ENCODE data around the gene DPP4. TPM values are rescaled to one million over a fixed set of nuclear protein-coding genes. Genes with fewer than 3 reads are reported as not detected.

DPP4 gene
- total and polyA plus RNA-seq, 2 experiments from 2014 or later: 1.5 to 2.8 TPM

GRCh38 chr2:162053808-162054155 is 20.2 kb downstream of the DPP4 start:
- TF ChIP-seq STAT1 (IDR thresholded peaks at IDR 0.05; ENCODE audit: unreplicated experiment) (no peak), EZH2phosphoT487 (IDR thresholded peaks at IDR 0.05; ENCODE audit: unreplicated experiment) (no peak), ZNF114 (CRISPR knock-in tag; IDR thresholded peaks at IDR 0.05) (no peak), CTCF (conservative IDR thresholded peaks at IDR 0.05; ENCODE audit: low read depth in 2 of 2) (no peak), POLR2AphosphoS5 (IDR thresholded peaks at IDR 0.05; ENCODE audit: low read depth) (no peak), NANOG (IDR thresholded peaks at IDR 0.05; ENCODE audit: borderline replicate concordance) (no peak), JUNB (IDR thresholded peaks at IDR 0.05; ENCODE audit: unreplicated experiment) (no peak), REST (IDR thresholded peaks at IDR 0.05; ENCODE audit: unreplicated experiment) (no peak)
- Histone ChIP-seq H3K79me2 (replicated peaks; ENCODE audit: insufficient read depth) (no peaks in the 10 kb centered on the region), H3K4me3 (no peak overlapping the region), H2AFZ (no peak overlapping the region), H4K20me1 (replicated peaks; ENCODE audit: insufficient read depth) (no peaks in the 10 kb centered on the region), H3K9me2 (ENCODE audit: insufficient read depth) (peaks cover 2% of the 10 kb centered on the region; the same call in 1 of the 2 replicates), H3K27ac (ENCODE audit: low read depth) (no peak overlapping the region), H3K27me3 (ENCODE audit: insufficient read depth) (no peaks in the 10 kb centered on the region), H3K4me2 (no peak overlapping the region), H3F3A (replicated peaks; ENCODE audit: low read depth) (no peaks in the 10 kb centered on the region), H3K4me1 (ENCODE audit: insufficient read depth) (no peaks in the 10 kb centered on the region), H3K36me3 (ENCODE audit: insufficient read depth) (no peaks in the 10 kb centered on the region)
- H3K4me1 Mint-ChIP-seq: peaks cover 2% of the 10 kb centered on the region; the same call in 2 of the 3 replicates
- ATAC-seq: no peak
- H3K9me3 Mint-ChIP-seq: peaks cover 6% of the 10 kb centered on the region; the same call in 2 of the 3 replicates
- DNase-seq (ENCODE audit: low spot score): no peak
- H3K27me3 Mint-ChIP-seq (ENCODE audit: insufficient read depth, low read depth, poor library complexity): peaks cover 4% of the 10 kb centered on the region
- H3K27ac Mint-ChIP-seq: no peak overlapping the region
- H3K36me3 Mint-ChIP-seq (ENCODE audit: low read depth): peaks cover 6% of the 10 kb centered on the region; the same call in 2 of the 3 replicates
- no peak overlapping the region for H3K4me3 Mint-ChIP-seq

- no peak overlapping the region for H3K4me3 ChIP-seq
- H2AFZ ChIP-seq: no peak overlapping the region
- ATAC-seq: no peak
- Mint-ChIP-seq H3K36me3 (ENCODE audit: low read depth) (peaks cover 6% of the 10 kb centered on the region; the same call in 2 of the 3 replicates), H3K9me3 (peaks cover 6% of the 10 kb centered on the region; the same call in 2 of the 3 replicates), H3K4me3 (no peak overlapping the region), H3K27ac (no peak overlapping the region), H3K4me1 (no peaks in the 10 kb centered on the region), H3K27me3 (ENCODE audit: insufficient read depth, low read depth, poor library complexity) (peaks cover 4% of the 10 kb centered on the region)
- no peaks in the 10 kb centered on the region for H4K20me1 ChIP-seq (replicated peaks; ENCODE audit: insufficient read depth)
- no peaks in the 10 kb centered on the region for H3K79me2 ChIP-seq (replicated peaks; ENCODE audit: insufficient read depth)
- no peak overlapping the region for H3K27ac ChIP-seq (ENCODE audit: low read depth)
- no peak for DNase-seq (ENCODE audit: low spot score)
- no peaks in the 10 kb centered on the region for H3K36me3 ChIP-seq (ENCODE audit: insufficient read depth)
- no peaks in the 10 kb centered on the region for H3K4me1 ChIP-seq (ENCODE audit: insufficient read depth)
- no peaks in the 10 kb centered on the region for H3F3A ChIP-seq (replicated peaks; ENCODE audit: low read depth)
- H3K27me3 ChIP-seq (ENCODE audit: insufficient read depth): no peaks in the 10 kb centered on the region
- no peak overlapping the region for H3K4me2 ChIP-seq
- peaks cover 2% of the 10 kb centered on the region; the same call in 1 of the 2 replicates for H3K9me2 ChIP-seq (ENCODE audit: insufficient read depth)
- TF ChIP-seq ZNF462 (CRISPR knock-in tag; IDR thresholded peaks at IDR 0.05): no peak
These were observed 20.8 kb downstream of the DPP4 start for GRCh38 chr2:162053066-162053807.

Data from GM23338 (cell line).